NB4 (cell line): ENCODE data around the gene SH3GL2.

Experiments
- MAX ChIP-seq: IDR thresholded peaks from 2 replicates; pipeline ENCODE4 v1.6.1; 2011; ENCODE audit warnings: low read depth, low read length
- TF ChIP-seq, protein P1 (sequence below): IDR thresholded peaks from one replicate; pipeline ENCODE4 v1.5.1; 2012; ENCODE audit warnings: low read depth, low read length

DNA sequence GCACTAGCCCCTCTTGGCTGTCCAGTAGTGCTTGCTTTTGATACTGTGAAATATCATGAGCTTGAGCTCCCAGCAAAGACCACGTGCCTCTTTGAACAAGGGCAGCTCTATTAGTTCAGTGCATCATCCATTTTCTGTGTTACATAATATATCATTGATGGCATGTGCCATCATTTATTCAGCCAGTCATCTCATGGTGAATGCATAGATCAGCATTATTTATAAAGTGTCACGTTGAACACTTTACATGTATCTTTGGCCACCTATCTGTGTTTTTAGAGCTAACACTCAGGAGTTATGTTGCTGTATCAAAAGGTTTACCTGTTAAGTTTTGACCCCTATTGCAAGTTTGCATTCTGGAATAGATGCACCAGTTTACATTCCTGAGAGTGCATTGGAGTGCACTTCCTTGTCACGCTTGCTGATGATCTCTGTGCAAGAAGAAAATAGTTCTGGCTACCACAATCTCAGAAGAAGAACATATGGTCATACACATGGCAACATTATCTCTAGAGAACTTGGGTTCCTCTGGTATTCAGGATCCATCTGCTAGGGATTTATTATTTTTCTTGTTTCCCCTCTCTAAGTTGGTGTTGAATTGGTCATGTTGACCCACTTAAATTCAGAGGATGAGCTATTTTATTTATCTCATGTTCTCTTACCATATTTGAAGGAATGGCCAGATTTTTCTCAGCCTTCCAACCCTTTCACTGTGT, 120.9 kb downstream of the SH3GL2 start:
- TF ChIP-seq MAX: no peak
- TF ChIP-seq, protein P1, sequence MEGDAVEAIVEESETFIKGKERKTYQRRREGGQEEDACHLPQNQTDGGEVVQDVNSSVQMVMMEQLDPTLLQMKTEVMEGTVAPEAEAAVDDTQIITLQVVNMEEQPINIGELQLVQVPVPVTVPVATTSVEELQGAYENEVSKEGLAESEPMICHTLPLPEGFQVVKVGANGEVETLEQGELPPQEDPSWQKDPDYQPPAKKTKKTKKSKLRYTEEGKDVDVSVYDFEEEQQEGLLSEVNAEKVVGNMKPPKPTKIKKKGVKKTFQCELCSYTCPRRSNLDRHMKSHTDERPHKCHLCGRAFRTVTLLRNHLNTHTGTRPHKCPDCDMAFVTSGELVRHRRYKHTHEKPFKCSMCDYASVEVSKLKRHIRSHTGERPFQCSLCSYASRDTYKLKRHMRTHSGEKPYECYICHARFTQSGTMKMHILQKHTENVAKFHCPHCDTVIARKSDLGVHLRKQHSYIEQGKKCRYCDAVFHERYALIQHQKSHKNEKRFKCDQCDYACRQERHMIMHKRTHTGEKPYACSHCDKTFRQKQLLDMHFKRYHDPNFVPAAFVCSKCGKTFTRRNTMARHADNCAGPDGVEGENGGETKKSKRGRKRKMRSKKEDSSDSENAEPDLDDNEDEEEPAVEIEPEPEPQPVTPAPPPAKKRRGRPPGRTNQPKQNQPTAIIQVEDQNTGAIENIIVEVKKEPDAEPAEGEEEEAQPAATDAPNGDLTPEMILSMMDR: no peak
